ENCODE results near the gene LMBR1L.
"Not testable (repeated sequence)": the region's sequence is repeated elsewhere in the genome, so short reads cannot be mapped to it uniquely, and the experiment has no call there.

The LMBR1L gene

DNA sequence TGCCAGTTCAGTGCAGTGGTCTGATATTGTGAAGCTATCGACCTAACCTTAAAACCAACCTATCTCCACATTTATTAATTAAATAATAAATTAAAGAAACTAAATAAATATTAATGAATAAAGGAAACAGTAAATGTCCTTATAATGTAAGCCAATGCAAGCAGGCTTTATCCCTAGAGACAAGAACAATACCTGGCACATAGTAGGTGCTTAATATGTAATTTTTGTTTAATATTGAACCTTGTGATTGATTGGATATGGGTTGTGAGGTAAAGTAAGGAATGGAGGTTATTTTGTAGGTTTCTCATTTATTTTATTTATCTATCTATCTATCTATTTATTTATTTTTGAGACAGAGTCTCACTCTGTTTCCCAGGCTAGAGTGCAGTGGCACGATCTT lies 28.4 kb upstream of the LMBR1L start:
- TF ChIP-seq, protein P1, sequence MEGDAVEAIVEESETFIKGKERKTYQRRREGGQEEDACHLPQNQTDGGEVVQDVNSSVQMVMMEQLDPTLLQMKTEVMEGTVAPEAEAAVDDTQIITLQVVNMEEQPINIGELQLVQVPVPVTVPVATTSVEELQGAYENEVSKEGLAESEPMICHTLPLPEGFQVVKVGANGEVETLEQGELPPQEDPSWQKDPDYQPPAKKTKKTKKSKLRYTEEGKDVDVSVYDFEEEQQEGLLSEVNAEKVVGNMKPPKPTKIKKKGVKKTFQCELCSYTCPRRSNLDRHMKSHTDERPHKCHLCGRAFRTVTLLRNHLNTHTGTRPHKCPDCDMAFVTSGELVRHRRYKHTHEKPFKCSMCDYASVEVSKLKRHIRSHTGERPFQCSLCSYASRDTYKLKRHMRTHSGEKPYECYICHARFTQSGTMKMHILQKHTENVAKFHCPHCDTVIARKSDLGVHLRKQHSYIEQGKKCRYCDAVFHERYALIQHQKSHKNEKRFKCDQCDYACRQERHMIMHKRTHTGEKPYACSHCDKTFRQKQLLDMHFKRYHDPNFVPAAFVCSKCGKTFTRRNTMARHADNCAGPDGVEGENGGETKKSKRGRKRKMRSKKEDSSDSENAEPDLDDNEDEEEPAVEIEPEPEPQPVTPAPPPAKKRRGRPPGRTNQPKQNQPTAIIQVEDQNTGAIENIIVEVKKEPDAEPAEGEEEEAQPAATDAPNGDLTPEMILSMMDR (IDR thresholded peaks at IDR 0.05; ENCODE audit: unreplicated experiment in 3 of 3), result no peak
- H3K4me1 Mint-ChIP-seq, result peaks cover under 1% of the 10 kb centered on the region
- no peaks in the 10 kb centered on the region for H3K9me3 Mint-ChIP-seq
- H3K27me3 Mint-ChIP-seq (ENCODE audit: low read depth), result no peaks in the 10 kb centered on the region
- no peaks in the 10 kb centered on the region for H3K36me3 Mint-ChIP-seq (ENCODE audit: low read depth)
- H3K27ac Mint-ChIP-seq, result no peak overlapping the region
- no peak overlapping the region for H3K4me3 Mint-ChIP-seq

DNA sequence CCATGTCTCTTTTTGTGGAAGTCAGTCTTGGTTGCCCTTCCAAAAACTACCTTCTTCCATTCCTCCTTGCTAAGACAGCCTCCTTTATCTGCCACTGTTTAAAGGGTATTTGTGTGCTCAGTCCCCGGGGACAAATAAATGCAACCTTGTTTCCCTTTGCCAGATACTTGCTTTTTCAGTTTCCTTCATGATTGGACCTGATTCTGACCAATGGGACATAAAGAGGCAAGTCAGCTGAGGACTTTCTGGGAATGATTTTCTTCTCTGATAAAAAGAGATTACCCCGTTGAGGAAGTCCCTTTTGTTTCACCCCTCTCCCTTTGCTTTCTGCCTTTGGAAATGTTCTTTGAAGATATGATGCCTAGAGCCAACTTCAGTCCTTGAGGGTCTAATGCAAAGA lies 27.9 kb upstream of the LMBR1L start:
- Mint-ChIP-seq H3K4me1 (peaks cover 5% of the 10 kb centered on the region), H3K4me3 (no peak overlapping the region)

DNA sequence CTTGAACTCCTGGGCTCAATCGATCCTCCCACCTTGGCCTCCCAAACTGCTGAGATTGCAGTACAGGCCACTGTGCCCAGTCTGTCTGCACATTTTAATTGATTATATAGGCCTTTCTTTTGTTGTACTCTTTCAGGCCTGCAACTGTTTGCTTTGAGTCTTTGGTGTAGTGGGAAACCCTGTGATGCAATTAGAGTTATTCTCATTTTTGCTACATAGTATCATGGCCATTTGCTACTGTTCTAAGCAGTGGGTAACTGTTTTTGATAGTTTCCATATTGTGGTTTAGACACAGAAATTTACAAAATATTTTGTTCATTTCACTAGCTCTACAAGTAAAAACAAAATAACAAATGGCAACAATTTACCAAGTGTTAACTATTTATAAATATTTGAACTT lies 26.8 kb upstream of the LMBR1L start:
- H3K27me3 Mint-ChIP-seq (ENCODE audit: low read depth), result no peaks in the 10 kb centered on the region
- H3K4me3 Mint-ChIP-seq, result no peak overlapping the region
- peaks cover 15% of the 10 kb centered on the region for H3K4me1 Mint-ChIP-seq
- H3K36me3 Mint-ChIP-seq (ENCODE audit: low read depth), result no peaks in the 10 kb centered on the region
- TF ChIP-seq, protein P1 (IDR thresholded peaks at IDR 0.05; ENCODE audit: unreplicated experiment in 3 of 3), result no peak
- no peak overlapping the region for H3K27ac Mint-ChIP-seq
- H3K9me3 Mint-ChIP-seq, result no peaks in the 10 kb centered on the region

More for the DNA sequence above, 27.9 kb upstream of the LMBR1L start:
- no peaks in the 10 kb centered on the region for H3K9me3 Mint-ChIP-seq
- no peaks in the 10 kb centered on the region for H3K27me3 Mint-ChIP-seq (ENCODE audit: low read depth)
- H3K27ac Mint-ChIP-seq, result no peak overlapping the region
- TF ChIP-seq, protein P1 (IDR thresholded peaks at IDR 0.05; ENCODE audit: unreplicated experiment in 3 of 3), result no peak
- H3K36me3 Mint-ChIP-seq (ENCODE audit: low read depth), result no peaks in the 10 kb centered on the region

DNA sequence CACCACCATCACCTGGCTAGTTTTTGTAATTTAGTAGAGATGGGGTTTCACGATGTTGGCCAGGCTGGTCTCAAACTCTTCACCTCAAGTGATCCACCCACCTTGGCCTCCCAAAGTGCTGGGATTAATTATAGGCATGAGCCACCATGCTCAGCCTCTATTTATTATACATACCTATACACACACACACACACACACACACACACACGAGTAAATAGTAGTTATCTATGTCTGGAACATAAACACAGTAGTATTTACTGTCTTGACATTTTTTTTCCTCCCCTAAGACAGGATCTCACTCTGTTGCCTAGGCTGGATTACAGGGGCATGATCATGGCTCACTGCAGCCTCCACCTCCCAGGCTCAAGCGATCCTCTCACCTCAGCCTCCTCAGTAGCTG lies 26.4 kb upstream of the LMBR1L start:
- not testable (repeated sequence) for H3K36me3 Mint-ChIP-seq (ENCODE audit: low read depth); H3K27me3 Mint-ChIP-seq (ENCODE audit: low read depth); H3K4me3 Mint-ChIP-seq; H3K9me3 Mint-ChIP-seq; H3K27ac Mint-ChIP-seq
- peaks cover 20% of the 10 kb centered on the region for H3K4me1 Mint-ChIP-seq

DNA sequence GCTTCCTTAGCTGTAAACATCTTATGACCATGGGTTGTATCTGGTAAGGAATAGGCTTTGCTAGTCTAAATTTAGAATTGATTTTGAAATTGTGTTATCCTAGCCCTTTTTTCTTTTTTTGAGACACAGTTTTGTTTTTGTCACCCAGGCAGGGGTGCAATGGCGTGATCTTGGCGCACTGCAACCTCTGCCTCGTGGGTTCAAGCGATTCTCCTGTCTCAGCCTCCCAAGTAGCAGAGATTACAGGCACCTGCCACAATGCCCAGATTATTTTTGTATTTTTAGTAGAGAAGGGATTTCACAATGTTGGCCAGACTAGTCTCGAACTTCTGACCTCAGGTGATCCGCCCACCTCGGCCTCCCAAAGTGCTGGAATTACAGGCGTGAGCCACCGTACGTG lies 22.9 kb upstream of the LMBR1L start:
- H3K27me3 Mint-ChIP-seq (ENCODE audit: low read depth), result no peaks in the 10 kb centered on the region
- peak overlapping the region in 2 of 3 experiments; percentile 31 to 60 for H3K27ac Mint-ChIP-seq
- TF ChIP-seq, protein P1 (IDR thresholded peaks at IDR 0.05; ENCODE audit: unreplicated experiment in 3 of 3), result no peak
- H3K4me1 Mint-ChIP-seq, result peaks cover 44% of the 10 kb centered on the region
- peaks cover 21% of the 10 kb centered on the region for H3K36me3 Mint-ChIP-seq (ENCODE audit: low read depth)
- H3K9me3 Mint-ChIP-seq, result no peaks in the 10 kb centered on the region
- H3K4me3 Mint-ChIP-seq, result peak overlapping the region in 2 of 3 experiments; percentile 53 to 68

DNA sequence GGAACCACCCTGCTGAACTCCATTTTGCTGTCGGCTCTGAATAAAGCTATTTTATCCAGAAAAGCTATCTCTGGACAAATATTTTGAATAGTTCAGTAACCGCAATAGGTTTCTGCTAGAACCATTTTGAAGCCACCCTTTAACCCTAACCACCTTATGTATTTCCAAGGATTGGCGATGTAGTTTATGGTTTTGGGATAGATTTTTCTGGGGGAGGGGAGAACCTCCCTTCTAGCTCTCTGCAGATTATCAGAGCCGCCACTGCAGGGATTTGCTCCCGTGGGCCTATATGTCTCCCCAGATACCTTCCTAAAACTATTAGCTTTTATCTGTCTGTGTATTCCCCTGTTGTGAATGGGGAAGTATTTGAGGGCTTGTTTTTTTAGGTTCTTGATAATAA lies 22.4 kb upstream of the LMBR1L start:
- H3K27me3 Mint-ChIP-seq (ENCODE audit: low read depth), result no peaks in the 10 kb centered on the region
- H3K4me1 Mint-ChIP-seq, result peaks cover 44% of the 10 kb centered on the region
- no peaks in the 10 kb centered on the region for H3K9me3 Mint-ChIP-seq
- TF ChIP-seq, protein P1 (IDR thresholded peaks at IDR 0.05; ENCODE audit: unreplicated experiment in 3 of 3), result no peak
- H3K36me3 Mint-ChIP-seq (ENCODE audit: low read depth), result peaks cover 24% of the 10 kb centered on the region
- H3K27ac Mint-ChIP-seq, result peak overlapping the region in 2 of 3 experiments; percentile 31 to 100
- peak overlapping the region in 1 of 3 experiments; percentile 81 for H3K4me3 Mint-ChIP-seq
